ES-I3 (cell line): ENCODE results near the gene IFNAR1.
"Not testable (repeated sequence)": the region's sequence is repeated elsewhere in the genome, so short reads cannot be mapped to it uniquely, and the experiment has no call there.

Source experiments
- H3K36me3 ChIP-seq: 2 replicates; pipeline ENCODE4 v1.6.1; 2013; ENCODE audit warnings: mild to moderate bottlenecking, low read length, control low read depth, moderate library complexity; ENCODE audit not compliant: insufficient read depth
- H3K4me1 ChIP-seq: 2 replicates; pipeline ENCODE4 v1.6.1; 2013; ENCODE audit warnings: mild to moderate bottlenecking, control low read depth, low read length; ENCODE audit not compliant: insufficient read depth
- H3K9ac ChIP-seq: 2 replicates; pipeline ENCODE4 v1.6.1; 2013; ENCODE audit warnings: low read depth, mild to moderate bottlenecking, low read length, moderate library complexity
- H3K9me3 ChIP-seq: 2 replicates; pipeline ENCODE4 v1.6.1; 2013; ENCODE audit warnings: mild to moderate bottlenecking, low read length, moderate library complexity; ENCODE audit not compliant: control insufficient read depth, insufficient read depth

The IFNAR1 gene

GRCh38 chr21:33368576-33368975 lies 43.8 kb downstream of the IFNAR1 start:
- no peak overlapping the region for H3K9ac ChIP-seq
- H3K36me3 ChIP-seq: no peaks in the 10 kb centered on the region
- peaks cover 20% of the 10 kb centered on the region for H3K9me3 ChIP-seq
- no peaks in the 10 kb centered on the region for H3K4me1 ChIP-seq

- Histone ChIP-seq H3K9me3 (peaks cover 20% of the 10 kb centered on the region), H3K4me1 (no peaks in the 10 kb centered on the region), H3K36me3 (no peaks in the 10 kb centered on the region), H3K9ac (no peak overlapping the region)
Measured at GRCh38 chr21:33369586-33369985, 44.8 kb downstream of the IFNAR1 start.

GRCh38 chr21:33370305-33370704 lies 45.5 kb downstream of the IFNAR1 start:
- Histone ChIP-seq H3K4me1 (no peaks in the 10 kb centered on the region), H3K9ac (no peak overlapping the region), H3K9me3 (peaks cover 20% of the 10 kb centered on the region), H3K36me3 (no peaks in the 10 kb centered on the region)

- H3K4me1 ChIP-seq: no peaks in the 10 kb centered on the region
- peaks cover 20% of the 10 kb centered on the region for H3K9me3 ChIP-seq
- no peak overlapping the region for H3K9ac ChIP-seq
- no peaks in the 10 kb centered on the region for H3K36me3 ChIP-seq
Measured at GRCh38 chr21:33371366-33371765, 46.6 kb downstream of the IFNAR1 start.

- H3K9ac ChIP-seq: no peak overlapping the region
- no peaks in the 10 kb centered on the region for H3K4me1 ChIP-seq
- H3K36me3 ChIP-seq: no peaks in the 10 kb centered on the region
- H3K9me3 ChIP-seq: peaks cover 11% of the 10 kb centered on the region
Measured at GRCh38 chr21:33372582-33372981, 47.8 kb downstream of the IFNAR1 start.

- Histone ChIP-seq H3K9me3 (peaks cover 5% of the 10 kb centered on the region), H3K9ac (no peak overlapping the region), H3K36me3 (no peaks in the 10 kb centered on the region), H3K4me1 (no peaks in the 10 kb centered on the region)
Measured at GRCh38 chr21:33373451-33373850, 48.7 kb downstream of the IFNAR1 start.

GRCh38 chr21:33374080-33374449 lies 49.3 kb downstream of the IFNAR1 start:
- no peaks in the 10 kb centered on the region for H3K4me1 ChIP-seq
- H3K9me3 ChIP-seq: no peaks in the 10 kb centered on the region; the same call in 1 of the 2 replicates
- no peaks in the 10 kb centered on the region for H3K36me3 ChIP-seq
- no peak overlapping the region for H3K9ac ChIP-seq

GRCh38 chr21:33374450-33375096 lies 49.8 kb downstream of the IFNAR1 start:
- H3K9ac ChIP-seq: no peak overlapping the region
- H3K9me3 ChIP-seq: no peaks in the 10 kb centered on the region; the same call in 1 of the 2 replicates
- H3K4me1 ChIP-seq: no peaks in the 10 kb centered on the region
- H3K36me3 ChIP-seq: no peaks in the 10 kb centered on the region

GRCh38 chr21:33375101-33375644 lies 50.4 kb downstream of the IFNAR1 start:
- H3K4me1 ChIP-seq: peaks cover 2% of the 10 kb centered on the region; the same call in 1 of the 2 replicates
- H3K36me3 ChIP-seq: no peaks in the 10 kb centered on the region
- H3K9me3 ChIP-seq: no peaks in the 10 kb centered on the region; the same call in 1 of the 2 replicates
- H3K9ac ChIP-seq: no peak overlapping the region

GRCh38 chr21:33377221-33377920 lies 52.6 kb downstream of the IFNAR1 start:
- no peak overlapping the region for H3K9ac ChIP-seq
- no peaks in the 10 kb centered on the region for H3K9me3 ChIP-seq
- H3K4me1 ChIP-seq: peaks cover 9% of the 10 kb centered on the region; the same call in 1 of the 2 replicates
- no peaks in the 10 kb centered on the region for H3K36me3 ChIP-seq

- H3K9me3 ChIP-seq: no peaks in the 10 kb centered on the region
- no peaks in the 10 kb centered on the region for H3K36me3 ChIP-seq
- peaks cover 14% of the 10 kb centered on the region; the same call in 1 of the 2 replicates for H3K4me1 ChIP-seq
- no peak overlapping the region for H3K9ac ChIP-seq
Measured at GRCh38 chr21:33378081-33378480, 53.3 kb downstream of the IFNAR1 start.

GRCh38 chr21:33379934-33380333 lies 55.2 kb downstream of the IFNAR1 start:
- H3K9ac ChIP-seq, H3K36me3 ChIP-seq, H3K9me3 ChIP-seq: not testable (repeated sequence)
- peaks cover 20% of the 10 kb centered on the region; the same call in 1 of the 2 replicates for H3K4me1 ChIP-seq

GRCh38 chr21:33380483-33380998 lies 55.8 kb downstream of the IFNAR1 start:
- Histone ChIP-seq H3K36me3 (no peaks in the 10 kb centered on the region), H3K9ac (no peak overlapping the region), H3K4me1 (peaks cover 20% of the 10 kb centered on the region; the same call in 1 of the 2 replicates), H3K9me3 (no peaks in the 10 kb centered on the region)

GRCh38 chr21:33381381-33381780 lies 56.6 kb downstream of the IFNAR1 start:
- not testable (repeated sequence) for H3K9me3 ChIP-seq, H3K36me3 ChIP-seq, H3K9ac ChIP-seq
- H3K4me1 ChIP-seq: peaks cover 20% of the 10 kb centered on the region; the same call in 1 of the 2 replicates
